Pancreas (tissue), 10 donors: Measurements from ENCODE around the gene CDC42. TPM values are rescaled to one million over a fixed set of nuclear protein-coding genes. Genes with fewer than 3 reads are reported as not detected.

Experiments
- ATAC-seq, 4 donors: fragments of 200-7000 bp; cut with Tn5 transposase; one replicate each; pipeline versions ENCODE4 v1.8.0 to v1.9.1; 2020; ENCODE audit warnings: mild to moderate bottlenecking in 4 of 4, moderate library complexity in 4 of 4
- DNase-seq, 6 donors: peaks; one replicate each; pipeline ENCODE4 v3.0.0-alpha.2; 2020
- FAIRE-seq: peaks from 2 replicates; lab custom pipeline; 2012; peaks lifted over from hg19 to GRCh38; lab: Jason Lieb, UNC
- H3K27ac ChIP-seq, 4 donors: fragments of 200-600 bp; sonication (generic); 1 replicate in 3 of 4; 2 replicates in 1 of 4; pipeline versions ENCODE4 v1.5.0 to v1.8.0; 2020
- H3K27me3 ChIP-seq, 4 donors: fragments of 200-600 bp; one replicate each; pipeline ENCODE4 v1.8.0; 2021
- H3K36me3 ChIP-seq, 3 donors: fragments of 200-600 bp; sonication (generic) in 1 of 3; one replicate each; pipeline versions ENCODE4 v1.5.0 to v1.8.0; 2020 to 2021
- H3K4me1 ChIP-seq, 3 donors: fragments of 200-600 bp; one replicate each; pipeline ENCODE4 v1.8.0; 2021
- H3K4me3 ChIP-seq, 4 donors: fragments of 200-600 bp; sonication (generic) in 2 of 4; one replicate each; pipeline versions ENCODE4 v1.5.0 to v1.8.0; 2020 to 2021
- H3K9me3 ChIP-seq, 4 donors: fragments of 200-600 bp; one replicate each; pipeline ENCODE4 v1.8.0; 2021
- WGBS, 2 donors: extraction: QIAGEN DNeasy Blood & Tissue Kit; methylation state at CpG; one replicate each; pipeline ENCODE4 v1.1.7; 2013; 5-methylcytosine and 5-hydroxymethylcytosine counted together
- intact Hi-C, 3 donors: fragments of 100-400 bp; cut with DNase I; formaldehyde crosslinking; loops; one replicate each; pipeline versions ENCODE4 v1.11.1 to v1.14.2; 2022
- polyA plus RNA-seq, 2 donors: library from polyadenylated mRNA; stranded (reverse); fragments of 200-250 nt; gene quantifications; one replicate each; pipeline ENCODE4 v1.2.3, GENCODE V29; 2013
- total RNA-seq, 6 donors: library from RNA; stranded (reverse); fragmentation: NEBNext Ultra II Directional in 4 of 6; extraction: Animal tissue kit (Norgen Biotek cat#: 25700) in 4 of 6; gene quantifications; one replicate each; pipeline versions ENCODE4 v1.2.1 to v1.2.4, GENCODE V29; 2021 to 2023
- TF ChIP-seq, protein P1 (sequence below), 4 donors: fragments of 200-600 bp; sonication (generic) in 3 of 4; IDR thresholded peaks; one replicate each; pipeline versions ENCODE4 v1.5.0 to v1.8.0; 2021; ENCODE audit warnings: antibody characterized with exemption in 4 of 4
- donor health status: healthy with polysubstance abuse.
- donor health status: DM: no; HTN: no; CAD: no; lungs with moderate emphysema.
- donor health status: DM: no; HTN: no; CAD: no.
- donor health status: control.
- donor health status: control.
- donor health status: Bipolar disorder and iron deficiency.
- donor health status: DM: yes; HTN: yes; CAD: no.
- donor health status: DM: no; HTN: no; CAD: no.
- donor health status: DM: no; HTN: no; CAD: no.
- donor health status: DM: yes; HTN: yes; CAD: no.

CDC42 gene
- total and polyA plus RNA-seq, 8 donors: 36.6 to 128 (median 63.4) TPM

- no peak for ATAC-seq
- Histone ChIP-seq H3K9me3 (no peaks in the 10 kb centered on the region), H3K4me3 (no peak overlapping the region), H3K27me3 (no peaks in the 10 kb centered on the region), H3K36me3 (no peaks in the 10 kb centered on the region), H3K4me1 (peaks cover 12 to 57% (median 37%) of the 10 kb centered on the region in 3 donors), H3K27ac (no peak overlapping the region)
- intact Hi-C loops: no loop called here
- WGBS, 2 donors: 85 to 86% methylated on average over 11 to 12 of the region's 12 CpGs
- TF ChIP-seq, protein P1, sequence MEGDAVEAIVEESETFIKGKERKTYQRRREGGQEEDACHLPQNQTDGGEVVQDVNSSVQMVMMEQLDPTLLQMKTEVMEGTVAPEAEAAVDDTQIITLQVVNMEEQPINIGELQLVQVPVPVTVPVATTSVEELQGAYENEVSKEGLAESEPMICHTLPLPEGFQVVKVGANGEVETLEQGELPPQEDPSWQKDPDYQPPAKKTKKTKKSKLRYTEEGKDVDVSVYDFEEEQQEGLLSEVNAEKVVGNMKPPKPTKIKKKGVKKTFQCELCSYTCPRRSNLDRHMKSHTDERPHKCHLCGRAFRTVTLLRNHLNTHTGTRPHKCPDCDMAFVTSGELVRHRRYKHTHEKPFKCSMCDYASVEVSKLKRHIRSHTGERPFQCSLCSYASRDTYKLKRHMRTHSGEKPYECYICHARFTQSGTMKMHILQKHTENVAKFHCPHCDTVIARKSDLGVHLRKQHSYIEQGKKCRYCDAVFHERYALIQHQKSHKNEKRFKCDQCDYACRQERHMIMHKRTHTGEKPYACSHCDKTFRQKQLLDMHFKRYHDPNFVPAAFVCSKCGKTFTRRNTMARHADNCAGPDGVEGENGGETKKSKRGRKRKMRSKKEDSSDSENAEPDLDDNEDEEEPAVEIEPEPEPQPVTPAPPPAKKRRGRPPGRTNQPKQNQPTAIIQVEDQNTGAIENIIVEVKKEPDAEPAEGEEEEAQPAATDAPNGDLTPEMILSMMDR (IDR thresholded peaks at IDR 0.05): no peak
- no peak for FAIRE-seq
- DNase-seq: no peak
Observed at GRCh38 chr1:22064751-22065402, 12.4 kb downstream of the CDC42 start.

DNA sequence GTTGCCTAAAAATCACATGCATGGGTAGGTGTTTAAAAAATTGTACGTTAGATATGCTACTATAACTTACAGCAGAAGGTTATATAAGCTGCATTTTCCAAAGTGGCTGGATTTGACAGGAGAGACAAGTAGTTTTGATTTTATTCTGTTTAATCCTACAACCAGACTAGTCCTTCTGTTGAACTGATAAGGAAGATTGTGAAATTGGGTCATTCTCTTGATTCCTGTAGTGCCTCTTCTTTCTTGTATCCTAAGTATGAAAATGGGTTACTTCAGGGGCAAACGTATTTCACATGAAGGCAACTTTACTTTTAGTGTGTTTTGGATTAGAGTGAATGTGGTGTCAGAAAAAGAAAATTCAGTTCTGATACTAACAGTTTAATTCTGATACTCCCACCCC, 19.0 kb downstream of the CDC42 start:
- DNase-seq: no peak
- intact Hi-C loops: no loop called here
- ATAC-seq: no peak
- TF ChIP-seq, protein P1 (IDR thresholded peaks at IDR 0.05): no peak
- WGBS, 2 donors: 65 to 74% methylated on average over 2 of the region's 2 CpGs
- Histone ChIP-seq H3K4me1 (peaks cover 28 to 70% (median 52%) of the 10 kb centered on the region in 3 donors), H3K27ac (no peak overlapping the region), H3K27me3 (no peaks in the 10 kb centered on the region), H3K9me3 (no peaks in the 10 kb centered on the region), H3K36me3 (no peaks in the 10 kb centered on the region), H3K4me3 (no peak overlapping the region)
- FAIRE-seq: no peak

DNA sequence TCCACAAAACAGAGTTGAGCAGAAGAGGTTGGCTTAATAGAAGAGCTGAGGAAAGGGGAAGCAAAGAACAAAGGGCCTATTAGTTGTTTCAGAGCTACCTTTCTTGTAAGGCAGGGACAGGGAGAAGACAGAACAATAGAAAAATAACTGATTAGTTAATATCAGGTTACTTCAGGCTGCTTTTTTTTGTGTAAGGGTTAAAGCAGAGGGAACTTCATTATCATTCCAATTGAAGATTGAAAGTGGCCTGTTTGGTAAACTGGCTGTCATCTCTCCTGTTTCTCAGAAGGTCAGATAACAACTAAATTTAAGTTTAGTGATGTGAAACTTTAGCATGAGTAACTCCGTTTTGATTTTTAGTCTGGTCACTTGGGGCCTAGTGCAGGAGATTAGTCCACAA, 22.3 kb downstream of the CDC42 start:
- 7 to 25% methylated on average over 1 of the region's 1 CpG for WGBS, 2 donors
- FAIRE-seq (no peak), ATAC-seq (no peak), DNase-seq (no peak)
- H3K9me3 ChIP-seq: no peaks in the 10 kb centered on the region
- H3K36me3 ChIP-seq: peaks cover 0 to 10% (median 0%) of the 10 kb centered on the region in 3 donors
- TF ChIP-seq, protein P1 (IDR thresholded peaks at IDR 0.05): no peak
- H3K27ac ChIP-seq: peak overlapping the region in 1 of 4 donors; percentile 4
- H3K4me3 ChIP-seq: no peak overlapping the region
- intact Hi-C loops: no loop called here
- H3K27me3 ChIP-seq: no peaks in the 10 kb centered on the region
- H3K4me1 ChIP-seq: peaks cover 37 to 67% (median 47%) of the 10 kb centered on the region in 3 donors

DNA sequence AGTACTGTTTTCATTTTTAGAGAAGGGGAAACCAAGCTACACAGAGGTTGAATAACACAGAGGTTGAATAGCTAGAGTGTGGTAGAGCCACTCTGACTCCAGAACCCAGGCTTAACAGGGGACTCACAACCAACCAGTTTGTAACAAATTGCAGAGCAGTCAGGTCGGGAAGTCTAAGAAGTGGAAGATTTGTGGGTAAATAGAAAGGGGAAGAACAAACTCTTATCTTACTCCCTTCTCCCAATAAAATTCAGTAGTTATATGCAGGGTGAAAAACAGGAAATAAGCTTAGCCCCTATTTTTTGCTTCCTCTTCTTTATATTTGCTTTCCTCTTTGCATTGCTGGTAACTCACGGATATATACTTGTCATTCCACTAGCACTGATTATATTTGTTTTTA, 23.2 kb downstream of the CDC42 start:
- 26 to 31% methylated on average over 2 of the region's 2 CpGs for WGBS, 2 donors
- Histone ChIP-seq H3K27ac (peak overlapping the region in 2 of 4 donors; percentile 2 to 18), H3K27me3 (no peaks in the 10 kb centered on the region), H3K4me3 (no peak overlapping the region), H3K4me1 (peaks cover 37 to 63% (median 42%) of the 10 kb centered on the region in 3 donors), H3K36me3 (peaks cover 0 to 19% (median 0%) of the 10 kb centered on the region in 3 donors), H3K9me3 (no peaks in the 10 kb centered on the region)
- TF ChIP-seq, protein P1 (IDR thresholded peaks at IDR 0.05): no peak
- intact Hi-C loops: no loop called here
- DNase-seq (no peak), FAIRE-seq (no peak), ATAC-seq (peak in 2 of 4 donors; percentile 12 to 44)

DNA sequence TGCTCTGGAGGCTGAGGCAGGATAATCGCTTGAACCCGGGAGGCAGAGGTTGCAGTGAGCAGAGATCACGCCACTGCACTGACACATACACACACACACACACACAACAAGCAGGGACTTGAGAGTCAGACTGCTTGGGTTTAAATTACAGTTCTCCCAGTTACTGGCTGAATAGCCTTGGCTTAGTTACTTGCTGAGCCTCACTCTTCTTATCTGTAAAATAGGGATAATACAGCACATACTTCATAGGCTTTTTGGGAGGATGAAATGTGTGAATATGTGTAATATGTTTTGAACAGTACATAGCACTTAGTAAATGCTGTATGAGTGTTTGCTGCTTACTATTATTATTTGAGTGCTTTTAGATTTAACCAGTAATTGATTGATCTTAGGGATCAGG, 23.8 kb downstream of the CDC42 start:
- no peaks in the 10 kb centered on the region for H3K27me3 ChIP-seq
- no peaks in the 10 kb centered on the region for H3K9me3 ChIP-seq
- H3K4me1 ChIP-seq: peaks cover 37 to 60% (median 42%) of the 10 kb centered on the region in 3 donors
- no peak overlapping the region for H3K4me3 ChIP-seq
- H3K36me3 ChIP-seq: peaks cover 0 to 23% (median 0%) of the 10 kb centered on the region in 3 donors
- FAIRE-seq: no peak
- WGBS, 2 donors: 96 to 98% methylated on average over 3 of the region's 3 CpGs
- H3K27ac ChIP-seq: peak overlapping the region in 1 of 4 donors; percentile 2
- no peak for DNase-seq
- intact Hi-C loops: no loop called here
- ATAC-seq: no peak
- TF ChIP-seq, protein P1 (IDR thresholded peaks at IDR 0.05): no peak
